ENCODE data around the gene PRKCA. TPM values are rescaled to one million over a fixed set of nuclear protein-coding genes. Genes with fewer than 3 reads are reported as not detected.

The PRKCA gene
- total and polyA plus RNA-seq, 9 of the 15 experiments (the other 6 are each of a cell fraction or from before 2014, with no cell fraction given), result 3.2 to 33.0 (median 17.8) TPM

GRCh38 chr17:66840061-66840460 is 537.6 kb downstream of the PRKCA start (continued):
- TF ChIP-seq AFF1 (IDR thresholded peaks at IDR 0.05; ENCODE audit: low read depth in 1 of 2, partially characterized antibody in 2 of 2) (no peak), ZNF444 (CRISPR knock-in tag; IDR thresholded peaks at IDR 0.05) (no peak), ZNF253 (CRISPR knock-in tag; conservative IDR thresholded peaks at IDR 0.05) (no peak), E2F3 (CRISPR knock-in tag; IDR thresholded peaks at IDR 0.05) (no peak)
- TF ChIP-seq, protein P1, sequence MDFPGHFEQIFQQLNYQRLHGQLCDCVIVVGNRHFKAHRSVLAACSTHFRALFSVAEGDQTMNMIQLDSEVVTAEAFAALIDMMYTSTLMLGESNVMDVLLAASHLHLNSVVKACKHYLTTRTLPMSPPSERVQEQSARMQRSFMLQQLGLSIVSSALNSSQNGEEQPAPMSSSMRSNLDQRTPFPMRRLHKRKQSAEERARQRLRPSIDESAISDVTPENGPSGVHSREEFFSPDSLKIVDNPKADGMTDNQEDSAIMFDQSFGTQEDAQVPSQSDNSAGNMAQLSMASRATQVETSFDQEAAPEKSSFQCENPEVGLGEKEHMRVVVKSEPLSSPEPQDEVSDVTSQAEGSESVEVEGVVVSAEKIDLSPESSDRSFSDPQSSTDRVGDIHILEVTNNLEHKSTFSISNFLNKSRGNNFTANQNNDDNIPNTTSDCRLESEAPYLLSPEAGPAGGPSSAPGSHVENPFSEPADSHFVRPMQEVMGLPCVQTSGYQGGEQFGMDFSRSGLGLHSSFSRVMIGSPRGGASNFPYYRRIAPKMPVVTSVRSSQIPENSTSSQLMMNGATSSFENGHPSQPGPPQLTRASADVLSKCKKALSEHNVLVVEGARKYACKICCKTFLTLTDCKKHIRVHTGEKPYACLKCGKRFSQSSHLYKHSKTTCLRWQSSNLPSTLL (IDR thresholded peaks at IDR 0.05), result no peak

All from K562 (cell line).